Stomach (tissue), 9 donors: ENCODE measurements around the gene GRK3. TPM values are rescaled to one million over a fixed set of nuclear protein-coding genes. Genes with fewer than 3 reads are reported as not detected.

ENCODE experiments used
- DNase-seq, 2 donors: peaks; one replicate each; pipeline versions ENCODE4 v3.0.0 to v3.0.0-alpha.2; 2013 to 2019
- H3K27ac ChIP-seq, 5 donors: fragments of 200-600 bp in 4 of 5; sonication (generic) in 4 of 5; one replicate each; pipeline ENCODE4 v1.5.1; 2013 to 2019; ENCODE audit warnings: mild to moderate bottlenecking in 1 of 5, moderate library complexity in 1 of 5
- H3K27me3 ChIP-seq, 3 donors: fragments of 200-600 bp; sonication (generic); one replicate each; pipeline ENCODE4 v1.5.1; 2017 to 2019; ENCODE audit warnings: mixed run types in 1 of 3
- H3K36me3 ChIP-seq, 4 donors: fragments of 200-600 bp; sonication (generic); 1 replicate in 3 of 4; 2 replicates in 1 of 4; pipeline ENCODE4 v1.5.1; 2016 to 2019
- H3K4me1 ChIP-seq, 4 donors: fragments of 200-600 bp; sonication (generic); one replicate each; pipeline ENCODE4 v1.5.1; 2016 to 2019
- H3K4me3 ChIP-seq, 4 donors: fragments of 200-600 bp; sonication (generic) in 3 of 4; one replicate each; pipeline ENCODE4 v1.5.1; 2016 to 2019; ENCODE audit warnings: mild to moderate bottlenecking in 1 of 4
- H3K9me3 ChIP-seq, 4 donors: fragments of 200-600 bp; sonication (generic); one replicate each; pipeline ENCODE4 v1.5.1; 2016 to 2019
- EP300 ChIP-seq: sonication (generic); formaldehyde crosslinking; IDR thresholded peaks from one replicate; pipeline ENCODE4 v1.6.1; 2017; ENCODE audit warnings: antibody characterized with exemption
- POLR2A ChIP-seq, 4 donors: fragments of 450-650 bp; IDR thresholded peaks; one replicate each; pipeline ENCODE4 v1.6.1; 2016; ENCODE audit warnings: antibody characterized with exemption in 4 of 4, control low read depth in 2 of 4, mild to moderate bottlenecking in 1 of 4, moderate library complexity in 1 of 4
- POLR2AphosphoS5 ChIP-seq, 3 donors: sonication (generic); formaldehyde crosslinking; IDR thresholded peaks; one replicate each; pipeline ENCODE4 v1.6.1; 2016; ENCODE audit warnings: antibody characterized with exemption in 3 of 3
- WGBS, 5 donors: extraction: QIAGEN DNeasy Blood & Tissue Kit in 3 of 5; methylation state at CpG; one replicate each; pipeline versions ENCODE4 v1.1.5 to v1.1.7; 2013 to 2018; 5-methylcytosine and 5-hydroxymethylcytosine counted together
- intact Hi-C: fragments of 100-400 bp; cut with DNase I; formaldehyde crosslinking; loops from one replicate; pipeline ENCODE4 v1.15.1; 2023; ENCODE audit warnings: low total_unique reads
- polyA plus RNA-seq, 3 donors: library from polyadenylated mRNA; stranded (reverse); fragments of 200-250 nt; gene quantifications; one replicate each; pipeline ENCODE4 v1.2.3, GENCODE V29; 2013
- total RNA-seq, 5 donors: library from RNA; depleted of rRNA; stranded (reverse); fragments of >200 nt; gene quantifications; one replicate each; pipeline versions ENCODE4 v1.1.0 to v1.2.3, GENCODE V29; 2014 to 2016
- TF ChIP-seq, protein P1 (sequence below), 7 experiments: fragments of 450-650 bp in 4 of 7; fragments of 200-600 bp in 3 of 7; sonication (generic) in 3 of 7; IDR thresholded peaks; one replicate each; pipeline ENCODE4 v1.5.1; 2016 to 2019; ENCODE audit warnings: antibody characterized with exemption in 7 of 7, control low read depth in 2 of 7, mild to moderate bottlenecking in 1 of 7
- donor health status: healthy with polysubstance abuse.
- donor health status: Bipolar disorder and iron deficiency.
- donor health status: healthy.

The GRK3 gene
- total and polyA plus RNA-seq, 8 donors, result 0.87 to 29.5 (median 4.1) TPM

DNA sequence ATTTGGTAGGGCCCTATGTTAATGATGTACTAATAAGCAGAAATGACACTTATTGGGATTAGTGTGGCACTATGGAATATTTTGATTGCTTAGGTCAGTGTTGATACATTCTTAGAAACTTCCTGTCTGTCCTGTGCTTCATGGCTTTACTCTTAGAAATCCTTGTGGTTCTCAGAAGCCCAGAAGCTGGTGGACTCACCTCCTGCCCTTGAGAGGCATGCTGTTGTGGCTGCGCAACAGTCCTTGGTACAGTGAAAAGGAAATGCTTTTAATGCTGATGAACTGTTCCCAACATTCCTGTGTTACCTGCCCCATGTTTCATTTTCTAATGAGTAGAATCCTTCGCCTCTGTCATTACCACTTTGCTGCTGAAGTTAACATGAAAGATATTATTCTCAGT, 125.2 kb downstream of the GRK3 start:
- no peaks in the 10 kb centered on the region for H3K27me3 ChIP-seq
- WGBS, 5 donors, result 94 to 99% (median 95%) methylated on average over 2 of the region's 2 CpGs
- H3K9me3 ChIP-seq, result no peaks in the 10 kb centered on the region
- no peak overlapping the region for H3K4me3 ChIP-seq
- TF ChIP-seq, protein P1, sequence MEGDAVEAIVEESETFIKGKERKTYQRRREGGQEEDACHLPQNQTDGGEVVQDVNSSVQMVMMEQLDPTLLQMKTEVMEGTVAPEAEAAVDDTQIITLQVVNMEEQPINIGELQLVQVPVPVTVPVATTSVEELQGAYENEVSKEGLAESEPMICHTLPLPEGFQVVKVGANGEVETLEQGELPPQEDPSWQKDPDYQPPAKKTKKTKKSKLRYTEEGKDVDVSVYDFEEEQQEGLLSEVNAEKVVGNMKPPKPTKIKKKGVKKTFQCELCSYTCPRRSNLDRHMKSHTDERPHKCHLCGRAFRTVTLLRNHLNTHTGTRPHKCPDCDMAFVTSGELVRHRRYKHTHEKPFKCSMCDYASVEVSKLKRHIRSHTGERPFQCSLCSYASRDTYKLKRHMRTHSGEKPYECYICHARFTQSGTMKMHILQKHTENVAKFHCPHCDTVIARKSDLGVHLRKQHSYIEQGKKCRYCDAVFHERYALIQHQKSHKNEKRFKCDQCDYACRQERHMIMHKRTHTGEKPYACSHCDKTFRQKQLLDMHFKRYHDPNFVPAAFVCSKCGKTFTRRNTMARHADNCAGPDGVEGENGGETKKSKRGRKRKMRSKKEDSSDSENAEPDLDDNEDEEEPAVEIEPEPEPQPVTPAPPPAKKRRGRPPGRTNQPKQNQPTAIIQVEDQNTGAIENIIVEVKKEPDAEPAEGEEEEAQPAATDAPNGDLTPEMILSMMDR (IDR thresholded peaks at IDR 0.05), result no peak
- TF ChIP-seq POLR2A (IDR thresholded peaks at IDR 0.05), result no peak
- TF ChIP-seq EP300, result no peak
- no peak for TF ChIP-seq POLR2AphosphoS5 (IDR thresholded peaks at IDR 0.05)
- H3K4me1 ChIP-seq, result no peaks in the 10 kb centered on the region
- peaks cover 0 to 13% (median 4%) of the 10 kb centered on the region in 4 donors for H3K36me3 ChIP-seq
- H3K27ac ChIP-seq, result no peak overlapping the region
- no peak for DNase-seq
- intact Hi-C loops, result loop anchor here (10.0 kb wide), 1 partner anchor 215 kb away; no protein-coding TSS in a partner anchor

DNA sequence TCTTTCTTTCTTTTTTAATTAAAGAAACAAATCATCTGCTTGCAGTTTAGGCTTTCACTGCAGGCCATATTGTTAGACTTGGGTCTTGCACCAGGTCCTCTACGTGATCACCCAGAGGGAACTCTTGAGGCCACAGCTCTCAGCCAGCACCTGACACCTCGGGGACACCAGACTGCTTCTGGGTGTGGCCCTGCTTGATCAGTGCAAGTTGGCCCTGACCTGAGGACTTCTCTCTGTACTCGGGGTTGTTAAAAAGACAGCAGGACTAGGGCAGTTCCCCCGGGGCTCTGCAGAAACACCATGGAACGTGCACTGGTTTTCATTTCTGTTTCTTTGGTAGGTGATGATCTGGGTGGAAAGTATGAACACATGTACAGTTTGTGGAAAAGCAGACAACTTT, 126.3 kb downstream of the GRK3 start:
- Histone ChIP-seq H3K4me3 (no peak overlapping the region), H3K4me1 (no peaks in the 10 kb centered on the region), H3K36me3 (peaks cover 0 to 15% (median 4%) of the 10 kb centered on the region in 4 donors), H3K9me3 (no peaks in the 10 kb centered on the region), H3K27ac (no peak overlapping the region), H3K27me3 (no peaks in the 10 kb centered on the region)
- intact Hi-C loops, result loop anchor here (10.0 kb wide), 1 partner anchor 216 kb away; no protein-coding TSS in a partner anchor
- DNase-seq, result no peak
- TF ChIP-seq POLR2AphosphoS5 (IDR thresholded peaks at IDR 0.05), result no peak
- no peak for TF ChIP-seq EP300
- no peak for TF ChIP-seq POLR2A (IDR thresholded peaks at IDR 0.05)
- TF ChIP-seq, protein P1 (IDR thresholded peaks at IDR 0.05), result no peak
- WGBS, 5 donors, result 78 to 89% (median 83%) methylated on average over 5 of the region's 5 CpGs

DNA sequence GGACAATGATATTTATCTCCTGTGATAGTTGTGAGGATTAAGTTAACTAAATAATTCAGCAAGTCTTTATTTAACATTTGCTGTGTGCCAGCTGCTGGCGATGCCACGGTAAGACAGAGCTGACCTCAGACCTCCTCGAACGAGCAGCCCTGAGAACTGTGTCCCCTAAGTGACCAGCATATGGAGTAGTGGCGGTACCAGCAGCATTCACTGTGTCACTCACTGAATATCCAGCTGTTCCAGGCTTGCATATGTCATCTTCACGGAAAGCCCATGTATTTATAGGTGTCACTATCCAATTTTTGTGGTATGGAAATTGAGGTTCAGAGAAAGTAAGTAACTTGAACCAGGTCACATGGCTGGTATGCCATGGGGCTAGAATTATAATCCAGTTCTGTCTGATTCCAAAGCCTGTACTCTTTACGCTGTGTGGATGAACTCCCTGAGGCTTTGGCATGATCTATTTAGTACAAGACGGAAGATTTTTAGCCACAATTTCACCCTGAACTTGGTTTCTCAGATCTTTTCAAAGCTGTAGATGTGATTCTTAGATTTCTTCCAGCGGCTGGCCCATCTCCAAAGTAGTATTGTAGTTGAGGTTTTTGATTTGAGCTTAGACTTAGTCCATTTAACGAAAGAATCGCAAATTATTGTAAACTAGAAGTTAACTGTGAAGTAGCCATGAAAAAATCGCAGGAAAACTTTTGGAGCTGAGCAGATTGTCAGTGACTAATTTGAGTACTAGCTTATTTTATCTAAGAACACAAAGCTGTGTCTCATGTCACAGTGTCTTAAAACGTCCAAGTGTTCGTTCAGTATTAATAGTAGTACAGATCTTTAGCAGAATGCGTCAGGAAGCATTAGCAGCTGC, 128.2 kb downstream of the GRK3 start:
- WGBS, 5 donors, result 69 to 80% (median 77%) methylated on average over 15 of the region's 15 CpGs
- no peak for DNase-seq
- peaks cover 0 to 17% (median 4%) of the 10 kb centered on the region in 4 donors for H3K36me3 ChIP-seq
- H3K4me3 ChIP-seq, result no peak overlapping the region
- no peaks in the 10 kb centered on the region for H3K4me1 ChIP-seq
- H3K27ac ChIP-seq, result no peak overlapping the region
- TF ChIP-seq POLR2A (IDR thresholded peaks at IDR 0.05) (no peak), EP300 (no peak), POLR2AphosphoS5 (IDR thresholded peaks at IDR 0.05) (no peak)
- TF ChIP-seq, protein P1 (IDR thresholded peaks at IDR 0.05), result no peak
- no peaks in the 10 kb centered on the region for H3K27me3 ChIP-seq
- intact Hi-C loops, result loop anchor here (10.0 kb wide), 1 partner anchor 218 kb away; no protein-coding TSS in a partner anchor
- no peaks in the 10 kb centered on the region for H3K9me3 ChIP-seq

DNA sequence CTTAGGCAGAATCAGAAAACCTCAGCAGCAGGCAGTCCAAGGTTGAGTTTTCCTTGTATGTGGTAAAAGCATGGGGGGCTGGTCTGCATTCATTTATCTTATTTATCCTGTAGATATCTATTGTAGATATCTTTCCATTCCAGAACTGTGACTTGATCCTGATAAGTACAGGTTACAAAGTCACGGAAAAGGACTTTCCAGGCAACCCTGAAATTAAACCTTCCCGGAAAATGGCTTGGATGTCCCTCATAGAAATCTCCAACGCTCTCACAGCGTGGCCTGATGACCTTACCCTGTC, 128.7 kb downstream of the GRK3 start:
- Histone ChIP-seq H3K36me3 (peaks cover 0 to 17% (median 4%) of the 10 kb centered on the region in 4 donors), H3K27me3 (no peaks in the 10 kb centered on the region), H3K4me3 (no peak overlapping the region), H3K4me1 (no peaks in the 10 kb centered on the region), H3K9me3 (no peaks in the 10 kb centered on the region), H3K27ac (no peak overlapping the region)
- TF ChIP-seq, protein P1 (IDR thresholded peaks at IDR 0.05), result no peak
- no peak for TF ChIP-seq POLR2AphosphoS5 (IDR thresholded peaks at IDR 0.05)
- no peak for TF ChIP-seq POLR2A (IDR thresholded peaks at IDR 0.05)
- TF ChIP-seq EP300, result no peak
- WGBS, 5 donors, result 78 to 95% (median 87%) methylated on average over 4 of the region's 4 CpGs
- DNase-seq, result no peak
- intact Hi-C loops, result loop anchor here (10.0 kb wide), 1 partner anchor 218 kb away; no protein-coding TSS in a partner anchor
